K562 (cell line): Measurements from ENCODE around the gene NPDC1. TPM values are rescaled to one million over a fixed set of nuclear protein-coding genes. Genes with fewer than 3 reads are reported as not detected.

Experiments used
- CBFB ChIP-seq: sonication (generic); formaldehyde crosslinking; IDR thresholded peaks from 2 replicates; pipeline ENCODE4 v1.4.0; 2020; ENCODE audit warnings: mild to moderate bottlenecking, missing genetic modification reagents
- ETV1 ChIP-seq: fragments of 450-650 bp; conservative IDR thresholded peaks from 2 replicates; pipeline ENCODE4 v1.6.1; 2016; ENCODE audit warnings: missing genetic modification characterization, control low read depth, low read depth, missing compliant biosample characterization
- FOXM1 ChIP-seq, 2 experiments: fragments of 450-650 bp in 1 of 2; sonication (generic) in 1 of 2; formaldehyde crosslinking in 1 of 2; IDR thresholded peaks; 2 replicates each; pipeline versions ENCODE4 v1.6.1 to v1.9.0; 2017 to 2022; ENCODE audit warnings: low read depth in 2 of 2, mild to moderate bottlenecking in 2 of 2, missing genetic modification reagents in 1 of 2, moderate library complexity in 1 of 2
- GABPA ChIP-seq: fragments of 200-800 bp; sonication (Bioruptor generic); conservative IDR thresholded peaks from 2 replicates; pipeline ENCODE4 v1.6.1; 2016; ENCODE audit warnings: low read depth, missing genetic modification characterization, missing compliant biosample characterization
- GATA2 ChIP-seq: sonication (generic); formaldehyde crosslinking; IDR thresholded peaks from 2 replicates; pipeline ENCODE4 v1.4.0; 2020; ENCODE audit warnings: mild to moderate bottlenecking, missing genetic modification reagents
- HMGN3 ChIP-seq: IDR thresholded peaks from 2 replicates; pipeline ENCODE4 v1.6.1; 2011; ENCODE audit warnings: borderline replicate concordance, low read depth, mild to moderate bottlenecking, mixed read lengths, low read length; ENCODE audit not compliant: insufficient read length; ENCODE audit errors: extremely low read depth
- JUND ChIP-seq, 2 experiments: IDR thresholded peaks; 2 replicates in 1 of 2; 3 replicates in 1 of 2; pipeline ENCODE4 v1.6.1; 2011; ENCODE audit warnings: borderline replicate concordance in 2 of 2, low read depth in 2 of 2, low read length in 2 of 2, improper control_type of control experiment in 1 of 2, missing biosample characterization in 1 of 2, missing genetic modification characterization in 1 of 2, missing genetic modification reagents in 1 of 2
- KDM5B ChIP-seq: fragments of 200-600 bp; sonication (generic); IDR thresholded peaks from 2 replicates; pipeline ENCODE4 v1.6.1; 2012; ENCODE audit warnings: low read depth, mild to moderate bottlenecking, moderate library complexity, low read length, control low read depth, inconsistent platforms; ENCODE audit not compliant: insufficient replicate concordance
- LCOR ChIP-seq: sonication (generic); formaldehyde crosslinking; IDR thresholded peaks from 2 replicates; pipeline ENCODE4 v1.8.0; 2022; ENCODE audit warnings: mild to moderate bottlenecking, missing genetic modification reagents
- MCM3 ChIP-seq: fragments of 450-650 bp; IDR thresholded peaks from 2 replicates; pipeline ENCODE4 v1.6.1; 2016
- MYBL2 ChIP-seq, 2 experiments: fragments of 450-650 bp in 1 of 2; sonication (generic) in 1 of 2; formaldehyde crosslinking in 1 of 2; IDR thresholded peaks; 2 replicates each; pipeline versions ENCODE4 v1.6.1 to v1.8.1; 2017 to 2022; ENCODE audit warnings: borderline replicate concordance in 1 of 2, inconsistent platforms in 1 of 2, low read depth in 1 of 2, mild to moderate bottlenecking in 1 of 2, missing genetic modification reagents in 1 of 2, moderate library complexity in 1 of 2
- POLR2G ChIP-seq: fragments of 200-400 bp; formaldehyde crosslinking; IDR thresholded peaks from 2 replicates; pipeline ENCODE4 v1.6.1; 2017; ENCODE audit warnings: low read depth, mild to moderate bottlenecking, antibody characterized with exemption, low read length, moderate library complexity
- RFX5 ChIP-seq: IDR thresholded peaks from 2 replicates; pipeline ENCODE4 v1.6.1; 2011; ENCODE audit warnings: low read depth, mild to moderate bottlenecking, improper control_type of control experiment, low read length
- TARDBP ChIP-seq: fragments of 450-650 bp; IDR thresholded peaks from 2 replicates; pipeline ENCODE4 v1.6.1; 2016
- TRIM28 ChIP-seq: fragments of 450-650 bp; IDR thresholded peaks from 2 replicates; pipeline ENCODE4 v1.6.1; 2017
- ZFPM2 ChIP-seq: fragments of 250-450 bp; sonication (Bioruptor Pico); IDR thresholded peaks from 2 replicates; pipeline ENCODE4 v1.5.1; 2022; ENCODE audit warnings: mild to moderate bottlenecking
- ZNF384 ChIP-seq: IDR thresholded peaks from 2 replicates; pipeline ENCODE4 v1.6.1; 2012; ENCODE audit warnings: low read depth, low read length, improper control_type of control experiment
- ZNF431 ChIP-seq: sonication (generic); formaldehyde crosslinking; IDR thresholded peaks from 2 replicates; pipeline ENCODE4 v1.8.0; 2022; ENCODE audit warnings: mild to moderate bottlenecking, missing genetic modification reagents
- ZNF707 ChIP-seq: fragments of 250-450 bp; sonication (Bioruptor Pico); conservative IDR thresholded peaks from 2 replicates; pipeline ENCODE4 v1.8.0; 2022; ENCODE audit warnings: inconsistent platforms, mild to moderate bottlenecking, moderate library complexity
- ZNF830 ChIP-seq: fragments of 250-450 bp; sonication (Bioruptor Pico); IDR thresholded peaks from 2 replicates; pipeline ENCODE4 v1.5.0; 2021; ENCODE audit warnings: mild to moderate bottlenecking
- polyA plus RNA-seq, 8 experiments: library from polyadenylated mRNA; depleted of rRNA in 4 of 8; stranded (reverse) in 5 of 8; unstranded in 3 of 8; fragments of >200 nt; fragmentation: Nextera tagmentation in 2 of 8; fragmentation: Illumina TruSeq in 1 of 8; extraction: Ambion mirVana in 2 of 8; extraction: Trizol in 1 of 8; gene quantifications; 2 replicates each; pipeline versions ENCODE4 v1.2.1 to v1.2.3, GENCODE V29; 2011 to 2014; ENCODE audit warnings: inconsistent platforms in 1 of 8, missing spikeins in 1 of 8
- total RNA-seq, 7 experiments: library from RNA; depleted of rRNA in 6 of 7; stranded (reverse); fragments of >200 nt in 6 of 7; fragmentation: Illumina TruSeq in 2 of 7; extraction: Trizol in 2 of 7; gene quantifications; 2 replicates each; pipeline versions ENCODE4 v1.2.1 to v1.2.3, GENCODE V29; 2011 to 2021; ENCODE audit warnings: low replicate concordance in 1 of 7
- TF ChIP-seq, protein P1 (sequence below): fragments of 250-450 bp; sonication (Bioruptor Pico); IDR thresholded peaks from 2 replicates; pipeline ENCODE4 v1.5.1; 2021; ENCODE audit warnings: mild to moderate bottlenecking
- TF ChIP-seq, protein P2 (sequence below): fragments of 200-800 bp; sonication (Bioruptor generic); IDR thresholded peaks from 2 replicates; pipeline ENCODE4 v1.6.1; 2017; ENCODE audit warnings: missing genetic modification characterization, missing compliant biosample characterization
- TF ChIP-seq, protein P3 (sequence below), 2 experiments: fragments of 450-650 bp; conservative IDR thresholded peaks; 2 replicates each; pipeline ENCODE4 v1.6.1; 2017; ENCODE audit warnings: mild to moderate bottlenecking in 2 of 2, moderate library complexity in 2 of 2

NPDC1 gene
- total and polyA plus RNA-seq, 9 of the 15 experiments (the other 6 are each of a cell fraction or from before 2014, with no cell fraction given) = 0.06 to 2.1 (median 0.53) TPM; not detected in 3

GRCh38 chr9:137070201-137070905, 24.4 kb upstream of the NPDC1 start, which contains the start of gene SAPCD2 (continued):
- peak; percentile 99 for TF ChIP-seq ZNF384
- TF ChIP-seq JUND (IDR thresholded peaks at IDR 0.05; ENCODE audit: borderline replicate concordance, low read depth, low read length) = no peak
- TF ChIP-seq JUND (tag; IDR thresholded peaks at IDR 0.05; ENCODE audit: borderline replicate concordance, low read depth, low read length) = peak; percentile 9; the same call in 1 of the 3 replicates
- peak; percentile 79 for TF ChIP-seq GABPA (tag)
- TF ChIP-seq TARDBP = peak; percentile 71
- no peak for TF ChIP-seq MCM3
- TF ChIP-seq, protein P1, sequence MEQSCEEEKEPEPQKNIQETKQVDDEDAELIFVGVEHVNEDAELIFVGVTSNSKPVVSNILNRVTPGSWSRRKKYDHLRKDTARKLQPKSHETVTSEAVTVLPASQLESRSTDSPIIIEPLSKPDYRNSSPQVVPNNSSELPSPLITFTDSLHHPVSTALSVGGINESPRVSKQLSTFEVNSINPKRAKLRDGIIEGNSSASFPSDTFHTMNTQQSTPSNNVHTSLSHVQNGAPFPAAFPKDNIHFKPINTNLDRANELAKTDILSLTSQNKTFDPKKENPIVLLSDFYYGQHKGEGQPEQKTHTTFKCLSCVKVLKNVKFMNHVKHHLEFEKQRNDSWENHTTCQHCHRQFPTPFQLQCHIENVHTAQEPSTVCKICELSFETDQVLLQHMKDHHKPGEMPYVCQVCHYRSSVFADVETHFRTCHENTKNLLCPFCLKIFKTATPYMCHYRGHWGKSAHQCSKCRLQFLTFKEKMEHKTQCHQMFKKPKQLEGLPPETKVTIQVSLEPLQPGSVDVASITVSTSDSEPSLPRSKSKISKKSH (CRISPR knock-in tag) = no peak
- TF ChIP-seq, protein P2, sequence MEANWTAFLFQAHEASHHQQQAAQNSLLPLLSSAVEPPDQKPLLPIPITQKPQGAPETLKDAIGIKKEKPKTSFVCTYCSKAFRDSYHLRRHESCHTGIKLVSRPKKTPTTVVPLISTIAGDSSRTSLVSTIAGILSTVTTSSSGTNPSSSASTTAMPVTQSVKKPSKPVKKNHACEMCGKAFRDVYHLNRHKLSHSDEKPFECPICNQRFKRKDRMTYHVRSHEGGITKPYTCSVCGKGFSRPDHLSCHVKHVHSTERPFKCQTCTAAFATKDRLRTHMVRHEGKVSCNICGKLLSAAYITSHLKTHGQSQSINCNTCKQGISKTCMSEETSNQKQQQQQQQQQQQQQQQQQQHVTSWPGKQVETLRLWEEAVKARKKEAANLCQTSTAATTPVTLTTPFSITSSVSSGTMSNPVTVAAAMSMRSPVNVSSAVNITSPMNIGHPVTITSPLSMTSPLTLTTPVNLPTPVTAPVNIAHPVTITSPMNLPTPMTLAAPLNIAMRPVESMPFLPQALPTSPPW = peak; percentile 84
- peak; percentile 79 for TF ChIP-seq MYBL2 (IDR thresholded peaks at IDR 0.05; ENCODE audit: low read depth)
- no peak for TF ChIP-seq MYBL2 (CRISPR knock-in tag; IDR thresholded peaks at IDR 0.05; ENCODE audit: borderline replicate concordance)
- TF ChIP-seq ZNF431 = no peak
- no peak for TF ChIP-seq GATA2 (CRISPR knock-in tag)
- 0 out of 2 replicates have a peak, but pooled peaks have one; percentile 14 for TF ChIP-seq LCOR
- TF ChIP-seq ZNF707 (CRISPR knock-in tag) = no peak
- peak; percentile 94 for TF ChIP-seq POLR2G
- peak; percentile 71 for TF ChIP-seq KDM5B
- peak; percentile 74 for TF ChIP-seq HMGN3
- no peak for TF ChIP-seq RFX5
- TF ChIP-seq ZNF830 (CRISPR knock-in tag) = no peak
- no peak for TF ChIP-seq CBFB (CRISPR knock-in tag)
- no peak for TF ChIP-seq TRIM28
- TF ChIP-seq, protein P3, sequence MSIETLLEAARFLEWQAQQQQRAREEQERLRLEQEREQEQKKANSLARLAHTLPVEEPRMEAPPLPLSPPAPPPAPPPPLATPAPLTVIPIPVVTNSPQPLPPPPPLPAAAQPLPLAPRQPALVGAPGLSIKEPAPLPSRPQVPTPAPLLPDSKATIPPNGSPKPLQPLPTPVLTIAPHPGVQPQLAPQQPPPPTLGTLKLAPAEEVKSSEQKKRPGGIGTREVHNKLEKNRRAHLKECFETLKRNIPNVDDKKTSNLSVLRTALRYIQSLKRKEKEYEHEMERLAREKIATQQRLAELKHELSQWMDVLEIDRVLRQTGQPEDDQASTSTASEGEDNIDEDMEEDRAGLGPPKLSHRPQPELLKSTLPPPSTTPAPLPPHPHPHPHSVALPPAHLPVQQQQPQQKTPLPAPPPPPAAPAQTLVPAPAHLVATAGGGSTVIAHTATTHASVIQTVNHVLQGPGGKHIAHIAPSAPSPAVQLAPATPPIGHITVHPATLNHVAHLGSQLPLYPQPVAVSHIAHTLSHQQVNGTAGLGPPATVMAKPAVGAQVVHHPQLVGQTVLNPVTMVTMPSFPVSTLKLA (conservative IDR thresholded peaks at IDR 0.05) = peak; percentile 51 to 71; a peak in 2 of 4 replicates
- TF ChIP-seq FOXM1 (IDR thresholded peaks at IDR 0.05; ENCODE audit: low read depth) = peak; percentile 85
- TF ChIP-seq FOXM1 (CRISPR knock-in tag; IDR thresholded peaks at IDR 0.05; ENCODE audit: low read depth) = peak; percentile 61
- TF ChIP-seq ZFPM2 (CRISPR knock-in tag) = no peak
- 0 out of 2 replicates have a peak, but pooled peaks have one; percentile 42 for TF ChIP-seq ETV1 (tag)
